Epithelial cell of esophagus (primary cell): ENCODE data around the gene CNTNAP3.
"Not testable (repeated sequence)": the region's sequence is repeated elsewhere in the genome, so short reads cannot be mapped to it uniquely, and the experiment has no call there.

Experiments used
- DNase-seq: peaks from one replicate; pipeline ENCODE4 v3.0.0; 2010; ENCODE audit warnings: low read depth
- H3K4me3 ChIP-seq: 2 replicates; pipeline ENCODE4 v1.5.1; 2011; ENCODE audit warnings: mild to moderate bottlenecking, low read length, control low read depth
- CTCF ChIP-seq: IDR thresholded peaks from 2 replicates; pipeline ENCODE4 v1.5.1; 2011; ENCODE audit warnings: low read depth, mild to moderate bottlenecking, low read length, control low read depth, inconsistent platforms; ENCODE audit not compliant: insufficient read depth; ENCODE audit errors: missing control alignments

CNTNAP3 gene

GRCh38 chr9:39108145-39108544 is 179.8 kb downstream of the CNTNAP3 start:
- no peak for TF ChIP-seq CTCF
- H3K4me3 ChIP-seq: no peak overlapping the region

GRCh38 chr9:39097208-39097607 is 190.8 kb downstream of the CNTNAP3 start:
- H3K4me3 ChIP-seq, DNase-seq: not testable (repeated sequence)

More at GRCh38 chr9:39108145-39108544, 179.8 kb downstream of the CNTNAP3 start:
- DNase-seq: no peak

- DNase-seq: peak; percentile 69
Measured at GRCh38 chr9:39085311-39085710, 202.7 kb downstream of the CNTNAP3 start.

GRCh38 chr9:39082574-39082973 is 205.4 kb downstream of the CNTNAP3 start:
- DNase-seq: not testable (repeated sequence)

More at GRCh38 chr9:39085311-39085710, 202.7 kb downstream of the CNTNAP3 start:
- H3K4me3 ChIP-seq: not testable (repeated sequence)

GRCh38 chr9:39080081-39080480 is 207.9 kb downstream of the CNTNAP3 start:
- not testable (repeated sequence) for H3K4me3 ChIP-seq, DNase-seq

More at GRCh38 chr9:39082574-39082973, 205.4 kb downstream of the CNTNAP3 start:
- not testable (repeated sequence) for H3K4me3 ChIP-seq

GRCh38 chr9:39078621-39079256 is 209.2 kb downstream of the CNTNAP3 start:
- DNase-seq: peak; percentile 39
- peak overlapping the region; percentile 31 for H3K4me3 ChIP-seq

GRCh38 chr9:39073537-39073936 is 214.4 kb downstream of the CNTNAP3 start:
- not testable (repeated sequence) for DNase-seq, H3K4me3 ChIP-seq

- not testable (repeated sequence) for DNase-seq, H3K4me3 ChIP-seq
Measured at GRCh38 chr9:39067683-39068082, 220.3 kb downstream of the CNTNAP3 start.

GRCh38 chr9:39062966-39063365 is 225.0 kb downstream of the CNTNAP3 start:
- not testable (repeated sequence) for H3K4me3 ChIP-seq, DNase-seq

GRCh38 chr9:39054453-39054852 is 233.5 kb downstream of the CNTNAP3 start:
- DNase-seq, H3K4me3 ChIP-seq: not testable (repeated sequence)

GRCh38 chr9:39046833-39047232 is 241.1 kb downstream of the CNTNAP3 start:
- not testable (repeated sequence) for H3K4me3 ChIP-seq
- DNase-seq: peak; percentile 8

- DNase-seq, H3K4me3 ChIP-seq: not testable (repeated sequence)
Measured at GRCh38 chr9:39042352-39042803, 245.6 kb downstream of the CNTNAP3 start.

GRCh38 chr9:39041774-39042173 is 246.2 kb downstream of the CNTNAP3 start:
- DNase-seq, H3K4me3 ChIP-seq: not testable (repeated sequence)

- not testable (repeated sequence) for H3K4me3 ChIP-seq, DNase-seq
Measured at GRCh38 chr9:39039148-39039547, 248.8 kb downstream of the CNTNAP3 start.

- not testable (repeated sequence) for H3K4me3 ChIP-seq, DNase-seq
Measured at GRCh38 chr9:39038221-39038620, 249.7 kb downstream of the CNTNAP3 start.

GRCh38 chr9:39033849-39034248 is 254.1 kb downstream of the CNTNAP3 start:
- not testable (repeated sequence) for H3K4me3 ChIP-seq

GRCh38 chr9:39030204-39031019 is 257.6 kb downstream of the CNTNAP3 start:
- DNase-seq: peak; percentile 88
- H3K4me3 ChIP-seq: not testable (repeated sequence)

More at GRCh38 chr9:39033849-39034248, 254.1 kb downstream of the CNTNAP3 start:
- DNase-seq: not testable (repeated sequence)

- H3K4me3 ChIP-seq: not testable (repeated sequence)
Measured at GRCh38 chr9:39028855-39029254, 259.1 kb downstream of the CNTNAP3 start.

GRCh38 chr9:39028168-39028567 is 259.8 kb downstream of the CNTNAP3 start:
- H3K4me3 ChIP-seq, DNase-seq: not testable (repeated sequence)

More at GRCh38 chr9:39028855-39029254, 259.1 kb downstream of the CNTNAP3 start:
- not testable (repeated sequence) for DNase-seq
